A172 (cell line): ENCODE results near the gene ZNF281. TPM values are rescaled to one million over a fixed set of nuclear protein-coding genes. Genes with fewer than 3 reads are reported as not detected.

Experiments used
- DNase-seq: peaks from one replicate; pipeline ENCODE4 v3.0.0-alpha.2; 2015; ENCODE audit warnings: low spot score
- total RNA-seq: library from RNA; depleted of rRNA; stranded (reverse); fragments of >200 nt; shearing (Covaris generic); gene quantifications from 2 replicates; pipeline ENCODE4 v1.2.3, GENCODE V29; 2014

Gene ZNF281
- total RNA-seq, 1 experiment from 2014 or later = 17.1 TPM

- DNase-seq = no peak
Observed at GRCh38 chr1:200386416-200386815, 23.4 kb downstream of the ZNF281 start.

- DNase-seq = peak; percentile 56
Observed at GRCh38 chr1:200384818-200385390, 24.9 kb downstream of the ZNF281 start.

- no peak for DNase-seq
Observed at GRCh38 chr1:200381256-200381984, 28.4 kb downstream of the ZNF281 start.

GRCh38 chr1:200380589-200381021 lies 29.2 kb downstream of the ZNF281 start:
- no peak for DNase-seq

- DNase-seq = no peak
Observed at GRCh38 chr1:200379940-200380588, 29.8 kb downstream of the ZNF281 start.

GRCh38 chr1:200379432-200379757 lies 30.4 kb downstream of the ZNF281 start:
- peak; percentile 95 for DNase-seq

GRCh38 chr1:200378096-200378495 lies 31.7 kb downstream of the ZNF281 start:
- no peak for DNase-seq

GRCh38 chr1:200376528-200376927 lies 33.3 kb downstream of the ZNF281 start:
- peak; percentile 46 for DNase-seq

- peak; percentile 57 for DNase-seq
Observed at GRCh38 chr1:200374569-200375295, 35.1 kb downstream of the ZNF281 start.

GRCh38 chr1:200373811-200374231 lies 36.0 kb downstream of the ZNF281 start:
- no peak for DNase-seq

GRCh38 chr1:200372885-200373181 lies 37.0 kb downstream of the ZNF281 start:
- DNase-seq = no peak

GRCh38 chr1:200372095-200372884 lies 37.5 kb downstream of the ZNF281 start:
- DNase-seq = peak; percentile 72

GRCh38 chr1:200369706-200370105 lies 40.1 kb downstream of the ZNF281 start:
- no peak for DNase-seq

- no peak for DNase-seq
Observed at GRCh38 chr1:200369131-200369530, 40.7 kb downstream of the ZNF281 start.

GRCh38 chr1:200368556-200368955 lies 41.3 kb downstream of the ZNF281 start:
- no peak for DNase-seq

GRCh38 chr1:200367841-200368534 lies 41.8 kb downstream of the ZNF281 start:
- peak; percentile 66 for DNase-seq

GRCh38 chr1:200366577-200367253 lies 43.1 kb downstream of the ZNF281 start:
- DNase-seq = no peak

- no peak for DNase-seq
Observed at GRCh38 chr1:200365897-200366426, 43.9 kb downstream of the ZNF281 start.

GRCh38 chr1:200364831-200365230 lies 45.0 kb downstream of the ZNF281 start:
- peak; percentile 50 for DNase-seq

GRCh38 chr1:200364091-200364759 lies 45.6 kb downstream of the ZNF281 start:
- peak; percentile 38 for DNase-seq
